ENCODE measurements around the gene FERMT2.
A peak's percentile ranks its signal among the peaks of the same experiment; 100 is the strongest.

Gene FERMT2

DNA sequence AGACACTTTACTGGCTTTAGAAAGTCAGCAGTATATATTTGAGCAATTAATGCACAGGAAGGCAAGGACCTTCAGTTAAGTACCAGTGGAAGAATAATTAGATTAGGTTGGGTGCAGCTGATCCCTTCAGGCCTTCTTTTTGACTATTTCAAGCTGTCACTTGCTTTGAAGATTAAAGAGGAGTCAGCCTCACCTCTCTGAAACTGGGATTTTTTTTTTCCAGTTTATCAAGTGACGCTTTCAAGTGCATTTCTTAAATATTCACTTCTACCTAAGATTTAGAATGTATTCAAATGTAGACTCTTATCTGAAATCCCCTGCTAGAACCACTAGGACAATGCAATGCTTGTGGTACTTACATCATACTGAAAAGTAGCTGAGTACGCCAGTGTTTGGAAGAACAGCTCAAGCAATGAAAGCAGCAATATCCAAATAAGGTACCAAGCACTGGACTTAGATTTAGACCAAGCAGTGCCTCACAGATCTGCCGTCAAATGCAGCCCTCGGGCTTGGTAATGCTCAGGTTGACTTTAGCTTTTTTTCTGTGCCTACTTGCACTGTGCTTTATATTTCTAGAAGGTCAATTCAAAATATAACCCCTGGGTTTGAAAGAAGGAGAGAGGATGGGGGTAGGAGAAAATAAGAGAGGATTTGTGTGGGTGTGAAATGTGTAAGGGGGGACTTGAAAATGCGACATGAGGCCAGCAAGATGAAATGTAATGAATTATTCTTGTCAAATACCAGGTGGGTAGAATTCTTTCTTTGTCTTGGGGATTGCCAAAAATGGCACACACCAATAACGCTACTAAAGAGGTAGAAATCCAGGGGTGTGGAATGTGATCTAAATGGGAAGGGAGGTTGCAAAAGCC, 3.7 kb upstream of the FERMT2 start:
- no peak for DNase-seq (ENCODE audit: low spot score)
- in situ Hi-C loops (cut with MboI; ENCODE audit: low sequenced_read_pairs, unreplicated experiment): loop anchor here (25.0 kb wide), 1 partner anchor 667 kb away; no protein-coding TSS in a partner anchor
- TF ChIP-seq, protein P1, sequence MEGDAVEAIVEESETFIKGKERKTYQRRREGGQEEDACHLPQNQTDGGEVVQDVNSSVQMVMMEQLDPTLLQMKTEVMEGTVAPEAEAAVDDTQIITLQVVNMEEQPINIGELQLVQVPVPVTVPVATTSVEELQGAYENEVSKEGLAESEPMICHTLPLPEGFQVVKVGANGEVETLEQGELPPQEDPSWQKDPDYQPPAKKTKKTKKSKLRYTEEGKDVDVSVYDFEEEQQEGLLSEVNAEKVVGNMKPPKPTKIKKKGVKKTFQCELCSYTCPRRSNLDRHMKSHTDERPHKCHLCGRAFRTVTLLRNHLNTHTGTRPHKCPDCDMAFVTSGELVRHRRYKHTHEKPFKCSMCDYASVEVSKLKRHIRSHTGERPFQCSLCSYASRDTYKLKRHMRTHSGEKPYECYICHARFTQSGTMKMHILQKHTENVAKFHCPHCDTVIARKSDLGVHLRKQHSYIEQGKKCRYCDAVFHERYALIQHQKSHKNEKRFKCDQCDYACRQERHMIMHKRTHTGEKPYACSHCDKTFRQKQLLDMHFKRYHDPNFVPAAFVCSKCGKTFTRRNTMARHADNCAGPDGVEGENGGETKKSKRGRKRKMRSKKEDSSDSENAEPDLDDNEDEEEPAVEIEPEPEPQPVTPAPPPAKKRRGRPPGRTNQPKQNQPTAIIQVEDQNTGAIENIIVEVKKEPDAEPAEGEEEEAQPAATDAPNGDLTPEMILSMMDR (IDR thresholded peaks at IDR 0.05; ENCODE audit: borderline replicate concordance, control extremely low read depth, extremely low read depth, insufficient read depth, missing control alignments): no peak

DNA sequence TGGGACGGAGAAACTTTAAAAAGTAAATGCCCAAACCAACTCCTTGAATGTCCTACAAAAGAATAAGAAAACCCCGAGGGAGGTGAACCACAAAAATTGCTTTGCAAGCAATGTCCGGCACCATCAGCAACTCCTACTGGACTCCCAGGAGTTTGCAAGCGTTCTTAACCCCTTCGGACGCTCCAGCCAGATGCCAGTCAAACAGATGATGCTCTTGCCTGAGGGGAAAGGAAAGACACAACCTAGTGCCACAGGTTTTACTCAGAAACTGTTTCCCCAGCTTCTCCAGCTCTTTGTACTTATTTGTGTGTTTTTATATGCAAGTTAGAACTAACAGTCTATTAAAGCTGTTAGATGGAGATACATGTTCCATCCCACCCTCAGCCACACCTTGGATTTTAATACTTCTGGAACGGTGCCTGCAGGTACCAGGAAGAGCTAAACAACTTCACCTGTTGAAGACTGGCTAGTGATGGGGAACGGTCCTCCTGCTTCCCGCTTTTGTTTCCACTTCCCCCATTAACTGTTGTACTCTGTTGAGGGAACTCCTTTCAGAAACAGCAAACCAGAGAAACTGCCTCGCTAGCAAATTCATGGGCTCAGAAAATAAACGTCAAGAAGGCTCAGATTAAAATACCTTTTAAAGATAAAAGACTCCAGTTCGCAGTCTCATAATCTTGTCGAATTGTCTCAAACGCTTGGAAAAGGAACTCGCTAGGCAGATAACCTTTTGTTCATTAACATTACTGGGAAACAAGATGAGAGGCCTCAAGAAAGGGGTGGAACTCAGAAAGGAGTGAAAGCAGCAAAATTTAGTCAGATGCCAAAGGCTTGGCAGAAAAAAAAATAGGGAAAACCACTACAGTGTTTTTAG, 1.1 kb upstream of the FERMT2 start:
- peak; percentile 38 for DNase-seq (ENCODE audit: low spot score)
- in situ Hi-C loops (cut with MboI; ENCODE audit: low sequenced_read_pairs, unreplicated experiment): loop anchor here (25.0 kb wide), 1 partner anchor 665 kb away; no protein-coding TSS in a partner anchor
- TF ChIP-seq, protein P1 (IDR thresholded peaks at IDR 0.05; ENCODE audit: borderline replicate concordance, control extremely low read depth, extremely low read depth, insufficient read depth, missing control alignments): peak; percentile 10

DNA sequence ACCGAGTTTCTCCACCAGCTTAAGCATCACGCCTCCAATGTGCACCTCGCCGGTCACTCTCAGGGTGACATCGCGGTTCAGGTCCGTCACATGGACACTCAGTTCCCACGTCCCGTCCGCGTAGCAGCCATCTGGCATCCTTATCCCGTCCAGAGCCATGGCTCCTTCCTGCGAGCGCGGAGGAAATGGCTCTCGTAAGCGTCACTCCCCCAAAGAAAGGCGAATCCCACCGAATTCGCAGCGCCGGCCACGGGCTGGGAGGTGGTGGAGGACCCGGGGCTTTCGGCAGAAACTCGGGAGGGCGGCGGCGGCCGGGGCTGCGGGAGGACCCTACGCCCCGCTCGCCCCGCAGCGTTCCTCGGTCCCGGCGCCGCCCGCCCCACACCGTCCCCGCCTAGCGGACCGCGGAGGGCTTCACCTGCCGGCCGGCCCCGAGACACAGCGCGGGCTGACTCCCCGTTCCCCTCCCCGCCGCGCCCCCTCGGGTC, 396 bp downstream of the FERMT2 start:
- TF ChIP-seq, protein P1 (IDR thresholded peaks at IDR 0.05; ENCODE audit: borderline replicate concordance, control extremely low read depth, extremely low read depth, insufficient read depth, missing control alignments): no peak
- in situ Hi-C loops (cut with MboI; ENCODE audit: low sequenced_read_pairs, unreplicated experiment): loop anchor here (25.0 kb wide), 1 partner anchor 663 kb away; no protein-coding TSS in a partner anchor
- no peak for DNase-seq (ENCODE audit: low spot score)

- DNase-seq (ENCODE audit: low spot score): no peak
- TF ChIP-seq, protein P1 (IDR thresholded peaks at IDR 0.05; ENCODE audit: borderline replicate concordance, control extremely low read depth, extremely low read depth, insufficient read depth, missing control alignments): no peak
- in situ Hi-C loops (cut with MboI; ENCODE audit: low sequenced_read_pairs, unreplicated experiment): loop anchor here (25.0 kb wide), 1 partner anchor 663 kb away; no protein-coding TSS in a partner anchor
These were observed 990 bp downstream of the FERMT2 start for GRCh38 chr14:52949711-52950409.

GRCh38 chr14:52949249-52949648, 1.6 kb downstream of the FERMT2 start:
- TF ChIP-seq, protein P1 (IDR thresholded peaks at IDR 0.05; ENCODE audit: borderline replicate concordance, control extremely low read depth, extremely low read depth, insufficient read depth, missing control alignments): no peak
- in situ Hi-C loops (cut with MboI; ENCODE audit: low sequenced_read_pairs, unreplicated experiment): no loop called here
- DNase-seq (ENCODE audit: low spot score): no peak

DNA sequence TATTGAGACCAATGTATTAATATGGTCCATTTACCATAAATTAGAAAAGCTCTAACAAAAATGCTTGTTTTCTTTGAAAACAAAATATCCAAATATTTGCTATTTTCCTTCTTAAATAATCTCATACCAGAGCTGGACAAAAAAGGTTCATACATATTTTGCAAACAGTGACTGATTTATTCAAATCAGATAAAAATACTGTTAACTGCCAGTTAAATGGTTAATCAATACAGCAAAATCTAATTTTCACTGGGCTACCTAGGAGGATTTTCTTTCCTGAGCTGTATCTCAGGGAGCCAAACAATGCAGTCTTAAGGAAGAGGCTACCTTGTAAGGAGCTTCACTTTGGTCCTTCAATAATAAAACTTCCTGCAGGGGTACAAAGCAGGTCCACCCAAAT, 2.0 kb downstream of the FERMT2 start:
- TF ChIP-seq, protein P1 (IDR thresholded peaks at IDR 0.05; ENCODE audit: borderline replicate concordance, control extremely low read depth, extremely low read depth, insufficient read depth, missing control alignments): no peak
- no peak for DNase-seq (ENCODE audit: low spot score)
- in situ Hi-C loops (cut with MboI; ENCODE audit: low sequenced_read_pairs, unreplicated experiment): no loop called here

Measured in GM13976 (cell line).